SU-DHL-6 (cell line): ENCODE measurements around the gene RNU1-3.
"Not testable (repeated sequence)": the region's sequence is repeated elsewhere in the genome, so short reads cannot be mapped to it uniquely, and the experiment has no call there.

Source experiments
- EZH2phosphoT487 ChIP-seq: fragments of 200-600 bp; sonication (generic), shearing (Covaris generic); conservative IDR thresholded peaks from 2 replicates; pipeline ENCODE4 v1.6.1; 2018; ENCODE audit warnings: mild to moderate bottlenecking, antibody characterized with exemption, low read length, moderate library complexity, mixed read lengths
- TF ChIP-seq, protein P1 (sequence below): fragments of 200-600 bp; sonication (generic); IDR thresholded peaks from one replicate; pipeline ENCODE4 v1.5.1; 2017; ENCODE audit warnings: antibody characterized with exemption, mild to moderate bottlenecking, low read length, moderate library complexity; ENCODE audit not compliant: insufficient read depth, poor library complexity, severe bottlenecking

DNA sequence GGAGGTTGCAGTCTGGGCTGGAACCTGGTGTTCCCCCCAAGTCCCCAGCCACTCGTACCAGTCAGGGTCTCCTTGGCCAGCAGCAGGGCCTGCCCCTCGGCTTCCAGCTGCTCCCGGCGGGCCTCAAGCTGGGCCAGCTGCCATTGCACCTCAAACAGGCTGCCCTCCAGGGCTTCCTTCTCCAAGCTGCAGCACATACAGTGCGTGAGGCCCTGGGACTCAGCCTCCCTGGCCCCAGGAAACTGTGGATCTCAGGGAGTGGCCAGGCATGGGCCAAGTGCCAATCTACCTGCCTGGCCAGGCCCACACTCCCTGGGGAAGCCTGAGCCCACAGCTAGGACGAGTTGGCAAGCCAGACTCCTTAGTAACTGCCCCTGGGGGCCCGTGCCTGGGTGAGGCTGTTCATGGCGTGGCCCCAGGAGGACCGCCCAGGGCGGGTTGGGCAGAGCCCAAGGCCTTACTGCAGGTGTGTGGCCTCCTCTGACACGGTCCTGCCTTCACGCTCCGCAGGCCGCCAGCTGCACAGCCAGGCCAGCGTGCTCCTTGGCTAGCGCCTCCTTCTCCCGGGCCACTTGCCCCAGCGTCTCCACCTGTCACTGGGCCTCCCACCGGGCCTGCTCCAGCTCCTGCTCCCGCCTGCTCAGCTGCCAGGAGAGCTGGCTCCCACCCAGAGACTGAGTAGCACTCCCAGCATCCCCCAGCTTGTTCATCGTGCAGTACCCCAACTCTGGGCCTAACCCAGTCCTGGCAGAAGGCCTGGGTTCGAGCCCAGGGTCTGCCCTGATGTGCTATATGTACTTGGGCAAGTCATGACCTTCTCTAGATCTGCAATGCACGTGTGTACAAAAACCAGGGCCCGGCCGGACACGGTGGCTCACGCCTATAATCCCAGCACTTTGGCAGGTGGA lies 42.7 kb downstream of the RNU1-3 start:
- TF ChIP-seq, protein P1, sequence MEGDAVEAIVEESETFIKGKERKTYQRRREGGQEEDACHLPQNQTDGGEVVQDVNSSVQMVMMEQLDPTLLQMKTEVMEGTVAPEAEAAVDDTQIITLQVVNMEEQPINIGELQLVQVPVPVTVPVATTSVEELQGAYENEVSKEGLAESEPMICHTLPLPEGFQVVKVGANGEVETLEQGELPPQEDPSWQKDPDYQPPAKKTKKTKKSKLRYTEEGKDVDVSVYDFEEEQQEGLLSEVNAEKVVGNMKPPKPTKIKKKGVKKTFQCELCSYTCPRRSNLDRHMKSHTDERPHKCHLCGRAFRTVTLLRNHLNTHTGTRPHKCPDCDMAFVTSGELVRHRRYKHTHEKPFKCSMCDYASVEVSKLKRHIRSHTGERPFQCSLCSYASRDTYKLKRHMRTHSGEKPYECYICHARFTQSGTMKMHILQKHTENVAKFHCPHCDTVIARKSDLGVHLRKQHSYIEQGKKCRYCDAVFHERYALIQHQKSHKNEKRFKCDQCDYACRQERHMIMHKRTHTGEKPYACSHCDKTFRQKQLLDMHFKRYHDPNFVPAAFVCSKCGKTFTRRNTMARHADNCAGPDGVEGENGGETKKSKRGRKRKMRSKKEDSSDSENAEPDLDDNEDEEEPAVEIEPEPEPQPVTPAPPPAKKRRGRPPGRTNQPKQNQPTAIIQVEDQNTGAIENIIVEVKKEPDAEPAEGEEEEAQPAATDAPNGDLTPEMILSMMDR: not testable (repeated sequence)
- TF ChIP-seq EZH2phosphoT487: not testable (repeated sequence)
